ENCODE measurements around the gene AP4B1.

GRCh38 chr1:113947388-113948107 is 42.9 kb upstream of the AP4B1 start:
- no peak for TF ChIP-seq CTCF (IDR thresholded peaks at IDR 0.05)
- TF ChIP-seq POLR2A (IDR thresholded peaks at IDR 0.05), result no peak
